Left ventricle myocardium inferior (tissue), 1 donor: ENCODE measurements around the gene TMED9. TPM values are rescaled to one million over a fixed set of nuclear protein-coding genes. Genes with fewer than 3 reads are reported as not detected.

Experiments
- DNase-seq: peaks from one replicate; pipeline ENCODE4 v3.0.0-alpha.2; 2020
- H3K27ac ChIP-seq: fragments of 200-600 bp; replicated peaks from 2 replicates; pipeline ENCODE4 v1.8.0; 2021
- H3K27me3 ChIP-seq: fragments of 200-600 bp; 2 replicates; pipeline ENCODE4 v1.8.0; 2021; ENCODE audit warnings: low read depth
- H3K36me3 ChIP-seq: fragments of 200-600 bp; 2 replicates; pipeline ENCODE4 v1.8.0; 2021
- H3K4me1 ChIP-seq: fragments of 200-600 bp; 2 replicates; pipeline ENCODE4 v1.8.0; 2021
- H3K4me3 ChIP-seq: fragments of 200-600 bp; 2 replicates; pipeline ENCODE4 v1.8.0; 2021; ENCODE audit warnings: mild to moderate bottlenecking, moderate library complexity
- H3K9me3 ChIP-seq: fragments of 200-600 bp; replicated peaks from 2 replicates; pipeline ENCODE4 v1.8.0; 2021
- intact Hi-C: fragments of 100-400 bp; cut with micrococcal nuclease; formaldehyde crosslinking; loops from one replicate; pipeline ENCODE4 v1.11.0; 2022
- total RNA-seq: library from RNA; stranded (reverse); fragmentation: NEBNext Ultra II Directional; extraction: Animal tissue kit (Norgen Biotek cat#: 25700); gene quantifications from one replicate; pipeline ENCODE4 v1.2.1, GENCODE V29; 2021
- TF ChIP-seq, protein P1 (sequence below): fragments of 200-600 bp; IDR thresholded peaks from 2 replicates; pipeline ENCODE4 v1.8.0; 2021; ENCODE audit warnings: antibody characterized with exemption, mild to moderate bottlenecking, borderline replicate concordance
- donor health status: DM: no; HTN: yes; CAD: no; lungs with severe emphysema.

TMED9 gene
- total RNA-seq, 1 donor from 2014 or later, result 68.7 TPM

- Histone ChIP-seq H3K4me1 (peaks cover 11% of the 10 kb centered on the region), H3K4me3 (no peak overlapping the region), H3K9me3 (no peaks in the 10 kb centered on the region), H3K36me3 (no peaks in the 10 kb centered on the region), H3K27me3 (no peaks in the 10 kb centered on the region), H3K27ac (no peak overlapping the region)
- TF ChIP-seq, protein P1, sequence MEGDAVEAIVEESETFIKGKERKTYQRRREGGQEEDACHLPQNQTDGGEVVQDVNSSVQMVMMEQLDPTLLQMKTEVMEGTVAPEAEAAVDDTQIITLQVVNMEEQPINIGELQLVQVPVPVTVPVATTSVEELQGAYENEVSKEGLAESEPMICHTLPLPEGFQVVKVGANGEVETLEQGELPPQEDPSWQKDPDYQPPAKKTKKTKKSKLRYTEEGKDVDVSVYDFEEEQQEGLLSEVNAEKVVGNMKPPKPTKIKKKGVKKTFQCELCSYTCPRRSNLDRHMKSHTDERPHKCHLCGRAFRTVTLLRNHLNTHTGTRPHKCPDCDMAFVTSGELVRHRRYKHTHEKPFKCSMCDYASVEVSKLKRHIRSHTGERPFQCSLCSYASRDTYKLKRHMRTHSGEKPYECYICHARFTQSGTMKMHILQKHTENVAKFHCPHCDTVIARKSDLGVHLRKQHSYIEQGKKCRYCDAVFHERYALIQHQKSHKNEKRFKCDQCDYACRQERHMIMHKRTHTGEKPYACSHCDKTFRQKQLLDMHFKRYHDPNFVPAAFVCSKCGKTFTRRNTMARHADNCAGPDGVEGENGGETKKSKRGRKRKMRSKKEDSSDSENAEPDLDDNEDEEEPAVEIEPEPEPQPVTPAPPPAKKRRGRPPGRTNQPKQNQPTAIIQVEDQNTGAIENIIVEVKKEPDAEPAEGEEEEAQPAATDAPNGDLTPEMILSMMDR, result no peak
- DNase-seq, result no peak
- intact Hi-C loops, result loop anchor here (10.0 kb wide), 1 partner anchor 345 kb away; no protein-coding TSS in a partner anchor
Measured at GRCh38 chr5:177609076-177610059, 17.4 kb downstream of the TMED9 start.

DNA sequence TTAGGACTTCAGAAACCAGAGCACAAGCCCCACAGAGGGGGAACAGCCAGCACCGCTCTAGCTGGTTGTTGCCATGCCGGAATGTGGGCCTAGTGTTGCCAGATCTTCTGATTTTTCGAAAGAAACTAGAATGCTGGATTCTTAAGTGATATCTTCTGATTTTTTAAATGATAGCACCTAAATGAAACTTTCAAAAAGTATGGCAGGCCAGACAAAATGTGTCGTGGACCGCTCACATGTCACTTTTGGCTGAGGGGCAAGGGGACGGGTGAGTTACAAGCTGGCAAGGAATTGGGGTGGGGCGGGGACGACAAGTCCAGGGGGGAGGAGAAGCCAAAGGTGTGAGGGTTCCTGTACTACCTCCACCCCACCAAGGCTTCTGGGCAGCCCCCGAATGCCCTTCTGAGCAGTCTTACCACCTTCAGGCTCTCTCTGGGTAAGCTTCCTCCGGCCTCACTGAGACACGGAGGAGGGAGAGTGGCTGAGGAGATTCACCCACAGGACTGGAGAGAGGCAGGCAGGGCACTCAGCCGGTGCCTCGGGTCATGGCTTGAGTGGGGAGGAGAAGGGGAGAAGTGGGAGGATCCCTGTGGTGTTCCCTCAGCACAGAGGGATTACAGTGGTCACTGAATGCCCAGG lies 18.2 kb downstream of the TMED9 start:
- H3K27ac ChIP-seq, result no peak overlapping the region
- H3K36me3 ChIP-seq, result no peaks in the 10 kb centered on the region
- no peak overlapping the region for H3K4me3 ChIP-seq
- TF ChIP-seq, protein P1, result no peak
- no peaks in the 10 kb centered on the region for H3K27me3 ChIP-seq
- peaks cover 11% of the 10 kb centered on the region for H3K4me1 ChIP-seq
- intact Hi-C loops, result loop anchor here (10.0 kb wide), 1 partner anchor 345 kb away; no protein-coding TSS in a partner anchor
- no peaks in the 10 kb centered on the region for H3K9me3 ChIP-seq
- DNase-seq, result no peak

- intact Hi-C loops, result loop anchor here (10.0 kb wide), 1 partner anchor 344 kb away; no protein-coding TSS in a partner anchor
- Histone ChIP-seq H3K4me3 (no peak overlapping the region), H3K36me3 (no peaks in the 10 kb centered on the region), H3K27ac (no peak overlapping the region), H3K4me1 (peaks cover 11% of the 10 kb centered on the region), H3K27me3 (no peaks in the 10 kb centered on the region), H3K9me3 (no peaks in the 10 kb centered on the region)
- DNase-seq, result no peak
- TF ChIP-seq, protein P1, result no peak
Measured at GRCh38 chr5:177610770-177611445, 18.9 kb downstream of the TMED9 start.

DNA sequence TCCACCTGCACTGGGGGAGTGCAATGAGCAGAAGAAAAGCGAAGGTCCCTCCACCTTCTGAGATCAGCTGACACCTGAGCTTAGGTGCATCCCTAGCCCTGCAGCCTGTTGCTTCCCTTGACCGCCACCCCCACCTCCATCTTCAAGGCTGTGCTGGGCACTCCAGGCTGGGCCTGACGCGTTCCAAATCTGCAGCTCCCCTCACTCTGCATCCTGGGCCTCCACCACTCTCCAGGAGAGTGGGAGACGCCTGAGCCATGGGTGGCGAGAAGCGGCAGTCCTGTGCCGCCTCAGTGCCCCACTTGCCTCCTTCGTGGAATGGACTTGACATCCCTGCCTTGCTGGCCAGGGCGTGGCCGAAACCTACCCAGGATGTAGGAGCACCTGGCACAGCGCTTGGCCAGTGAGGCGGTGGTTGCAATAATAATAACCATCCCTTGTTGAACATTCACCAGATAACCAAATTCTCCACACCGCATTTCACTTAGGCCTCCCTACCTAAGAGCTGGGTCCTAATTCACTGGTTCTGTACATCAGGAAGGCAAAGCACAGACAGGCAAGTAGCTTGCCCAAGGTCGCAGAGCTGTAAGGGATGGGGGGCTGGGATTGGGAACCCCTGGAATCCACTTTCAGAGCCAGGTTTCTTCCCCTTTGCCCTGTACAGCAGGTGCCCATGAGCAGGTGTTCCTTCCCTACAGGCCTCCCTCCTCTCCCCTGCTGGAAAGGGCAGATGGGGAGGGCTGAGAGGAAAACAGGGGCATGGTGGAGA lies 19.6 kb downstream of the TMED9 start:
- no peaks in the 10 kb centered on the region for H3K9me3 ChIP-seq
- H3K4me1 ChIP-seq, result peaks cover 11% of the 10 kb centered on the region
- H3K27ac ChIP-seq, result no peak overlapping the region
- intact Hi-C loops, result loop anchor here (10.0 kb wide), 1 partner anchor 343 kb away; no protein-coding TSS in a partner anchor
- no peak overlapping the region for H3K4me3 ChIP-seq
- TF ChIP-seq, protein P1, result no peak
- no peaks in the 10 kb centered on the region for H3K27me3 ChIP-seq
- no peaks in the 10 kb centered on the region for H3K36me3 ChIP-seq
- DNase-seq, result no peak
